ENCODE data around the gene ZGRF1. TPM values are rescaled to one million over a fixed set of nuclear protein-coding genes. Genes with fewer than 3 reads are reported as not detected.

The ZGRF1 gene
- polyA plus RNA-seq, 2 of the 4 experiments (the other 2 are of a cell fraction) = 5.4 to 7.4 TPM

GRCh38 chr4:112655270-112655669 lies 18.6 kb upstream of the ZGRF1 start:
- FAIRE-seq = no peak
- POLR2A ChIA-PET = no interaction called here

GRCh38 chr4:112652216-112652615 lies 15.5 kb upstream of the ZGRF1 start:
- TF ChIP-seq BCL3 (IDR thresholded peaks at IDR 0.05) = no peak
- no peak for TF ChIP-seq TFCP2L1 (CRISPR knock-in tag; IDR thresholded peaks at IDR 0.05)
- no peak for TF ChIP-seq RCOR1 (IDR thresholded peaks at IDR 0.05; ENCODE audit: low read depth, low read length)
- no peak for TF ChIP-seq MAX (IDR thresholded peaks at IDR 0.05)
- TF ChIP-seq FOXS1 (CRISPR knock-in tag; IDR thresholded peaks at IDR 0.05) = no peak
- TF ChIP-seq ZC3H11A (IDR thresholded peaks at IDR 0.05) = no peak
- TF ChIP-seq ATOH8 (CRISPR knock-in tag; IDR thresholded peaks at IDR 0.05; ENCODE audit: low read depth) = no peak
- TF ChIP-seq KDM5A (IDR thresholded peaks at IDR 0.05) = no peak
- TF ChIP-seq GATA3 (IDR thresholded peaks at IDR 0.05; ENCODE audit: borderline replicate concordance) = no peak
- no peak for TF ChIP-seq KDM1A (IDR thresholded peaks at IDR 0.05; ENCODE audit: low read depth)
- TF ChIP-seq NFE2L2 (conservative IDR thresholded peaks at IDR 0.05; ENCODE audit: low read length) = no peak
- TF ChIP-seq MAFK (IDR thresholded peaks at IDR 0.05; ENCODE audit: partially characterized antibody) = no peak
- TF ChIP-seq PBX3 (IDR thresholded peaks at IDR 0.05) = no peak
- TF ChIP-seq CHD4 (IDR thresholded peaks at IDR 0.05; ENCODE audit: borderline replicate concordance) = no peak
- TF ChIP-seq EHMT2 (IDR thresholded peaks at IDR 0.05; ENCODE audit: low read depth) = no peak
- TF ChIP-seq ZFP36 (IDR thresholded peaks at IDR 0.05; ENCODE audit: borderline replicate concordance, partially characterized antibody) = no peak
- TF ChIP-seq RARB (CRISPR knock-in tag; IDR thresholded peaks at IDR 0.05) = no peak
- no peak for TF ChIP-seq RAD21 (conservative IDR thresholded peaks at IDR 0.05 in 1 of 2, IDR thresholded peaks at IDR 0.05 in 1 of 2)
- no peak for TF ChIP-seq SMC3 (IDR thresholded peaks at IDR 0.05)
- no peak for TF ChIP-seq HOXB5 (CRISPR knock-in tag; IDR thresholded peaks at IDR 0.05)
- no peak for FAIRE-seq
- POLR2A ChIA-PET = no interaction called here
- no peak overlapping the region for H3K4me3 ChIP-seq
- no peaks in the 10 kb centered on the region for H3K4me1 ChIP-seq
- H3K4me2 ChIP-seq = no peak overlapping the region
- ATAC-seq = no peak
- WGBS (ENCODE audit: missing lambda C conversion rate) = 72% methylated on average over 1 of the region's 1 CpG
- CTCF ChIA-PET = no interaction called here
- no peaks in the 10 kb centered on the region for H3K9me3 ChIP-seq
- H3K27ac ChIP-seq = no peak overlapping the region
- DNase-seq (ENCODE audit: low read depth in 1 of 2, low spot score in 1 of 2) = no peak

More at GRCh38 chr4:112655270-112655669, 18.6 kb upstream of the ZGRF1 start:
- no peak overlapping the region for H3K4me2 ChIP-seq
- H3K4me3 ChIP-seq = no peak overlapping the region
- H3K27ac ChIP-seq = no peak overlapping the region
- ATAC-seq = no peak
- no peak for DNase-seq (ENCODE audit: low read depth in 1 of 2, low spot score in 1 of 2)
- 97% methylated on average over 5 of the region's 5 CpGs for WGBS (ENCODE audit: missing lambda C conversion rate)
- H3K9me3 ChIP-seq = no peaks in the 10 kb centered on the region
- CTCF ChIA-PET = interaction anchor here (1.2 kb wide), 1 partner anchor 110 kb away, joined by 4 read pairs; no protein-coding TSS in a partner anchor
- TF ChIP-seq KDM1A (IDR thresholded peaks at IDR 0.05; ENCODE audit: low read depth) (no peak), RCOR1 (IDR thresholded peaks at IDR 0.05; ENCODE audit: low read depth, low read length) (no peak), USF2 (IDR thresholded peaks at IDR 0.05) (no peak), EHF (CRISPR knock-in tag; IDR thresholded peaks at IDR 0.05) (no peak), GATA3 (IDR thresholded peaks at IDR 0.05; ENCODE audit: borderline replicate concordance) (no peak), TFCP2L1 (CRISPR knock-in tag; IDR thresholded peaks at IDR 0.05) (no peak), CBX2 (IDR thresholded peaks at IDR 0.05; ENCODE audit: borderline replicate concordance, low read depth) (no peak), RFX5 (IDR thresholded peaks at IDR 0.05) (no peak), JUNB (IDR thresholded peaks at IDR 0.05) (no peak)
- no peaks in the 10 kb centered on the region for H3K4me1 ChIP-seq

Measured in A549 (cell line).